Measurements from ENCODE around the gene NAV3. TPM values are rescaled to one million over a fixed set of nuclear protein-coding genes. Genes with fewer than 3 reads are reported as not detected.

Gene NAV3
- total RNA-seq, 1 experiment from 2014 or later = 2.5 TPM

DNA sequence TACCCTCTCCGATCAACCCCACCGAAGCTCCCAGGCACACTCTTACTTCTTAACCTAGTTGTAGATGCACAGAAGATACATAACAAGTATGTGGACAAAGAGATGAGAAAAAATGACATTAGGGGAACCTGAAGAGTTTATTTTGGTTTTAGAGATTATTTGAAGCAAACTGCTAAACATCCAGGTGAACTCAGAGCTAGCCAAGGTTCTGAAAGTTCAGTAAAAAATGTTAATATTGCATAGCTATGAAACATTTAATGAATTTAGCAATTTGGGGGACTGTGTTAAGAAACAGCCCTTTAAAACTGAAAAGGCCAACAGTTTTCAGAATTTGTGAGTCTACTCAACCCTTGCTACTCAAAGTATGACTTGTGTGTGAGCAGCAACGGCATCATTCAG lies 174.4 kb downstream of the NAV3 start:
- TF ChIP-seq POLR2AphosphoS5 (IDR thresholded peaks at IDR 0.05; ENCODE audit: low read depth, low read length) (no peak), TCF7L2 (IDR thresholded peaks at IDR 0.05; ENCODE audit: low read depth, low read length) (no peak), SIN3A (IDR thresholded peaks at IDR 0.05; ENCODE audit: borderline replicate concordance, insufficient read depth, low read depth, low read length) (no peak)
- TF ChIP-seq, protein P1, sequence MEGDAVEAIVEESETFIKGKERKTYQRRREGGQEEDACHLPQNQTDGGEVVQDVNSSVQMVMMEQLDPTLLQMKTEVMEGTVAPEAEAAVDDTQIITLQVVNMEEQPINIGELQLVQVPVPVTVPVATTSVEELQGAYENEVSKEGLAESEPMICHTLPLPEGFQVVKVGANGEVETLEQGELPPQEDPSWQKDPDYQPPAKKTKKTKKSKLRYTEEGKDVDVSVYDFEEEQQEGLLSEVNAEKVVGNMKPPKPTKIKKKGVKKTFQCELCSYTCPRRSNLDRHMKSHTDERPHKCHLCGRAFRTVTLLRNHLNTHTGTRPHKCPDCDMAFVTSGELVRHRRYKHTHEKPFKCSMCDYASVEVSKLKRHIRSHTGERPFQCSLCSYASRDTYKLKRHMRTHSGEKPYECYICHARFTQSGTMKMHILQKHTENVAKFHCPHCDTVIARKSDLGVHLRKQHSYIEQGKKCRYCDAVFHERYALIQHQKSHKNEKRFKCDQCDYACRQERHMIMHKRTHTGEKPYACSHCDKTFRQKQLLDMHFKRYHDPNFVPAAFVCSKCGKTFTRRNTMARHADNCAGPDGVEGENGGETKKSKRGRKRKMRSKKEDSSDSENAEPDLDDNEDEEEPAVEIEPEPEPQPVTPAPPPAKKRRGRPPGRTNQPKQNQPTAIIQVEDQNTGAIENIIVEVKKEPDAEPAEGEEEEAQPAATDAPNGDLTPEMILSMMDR (IDR thresholded peaks at IDR 0.05) = no peak
- TF ChIP-seq, protein P2, sequence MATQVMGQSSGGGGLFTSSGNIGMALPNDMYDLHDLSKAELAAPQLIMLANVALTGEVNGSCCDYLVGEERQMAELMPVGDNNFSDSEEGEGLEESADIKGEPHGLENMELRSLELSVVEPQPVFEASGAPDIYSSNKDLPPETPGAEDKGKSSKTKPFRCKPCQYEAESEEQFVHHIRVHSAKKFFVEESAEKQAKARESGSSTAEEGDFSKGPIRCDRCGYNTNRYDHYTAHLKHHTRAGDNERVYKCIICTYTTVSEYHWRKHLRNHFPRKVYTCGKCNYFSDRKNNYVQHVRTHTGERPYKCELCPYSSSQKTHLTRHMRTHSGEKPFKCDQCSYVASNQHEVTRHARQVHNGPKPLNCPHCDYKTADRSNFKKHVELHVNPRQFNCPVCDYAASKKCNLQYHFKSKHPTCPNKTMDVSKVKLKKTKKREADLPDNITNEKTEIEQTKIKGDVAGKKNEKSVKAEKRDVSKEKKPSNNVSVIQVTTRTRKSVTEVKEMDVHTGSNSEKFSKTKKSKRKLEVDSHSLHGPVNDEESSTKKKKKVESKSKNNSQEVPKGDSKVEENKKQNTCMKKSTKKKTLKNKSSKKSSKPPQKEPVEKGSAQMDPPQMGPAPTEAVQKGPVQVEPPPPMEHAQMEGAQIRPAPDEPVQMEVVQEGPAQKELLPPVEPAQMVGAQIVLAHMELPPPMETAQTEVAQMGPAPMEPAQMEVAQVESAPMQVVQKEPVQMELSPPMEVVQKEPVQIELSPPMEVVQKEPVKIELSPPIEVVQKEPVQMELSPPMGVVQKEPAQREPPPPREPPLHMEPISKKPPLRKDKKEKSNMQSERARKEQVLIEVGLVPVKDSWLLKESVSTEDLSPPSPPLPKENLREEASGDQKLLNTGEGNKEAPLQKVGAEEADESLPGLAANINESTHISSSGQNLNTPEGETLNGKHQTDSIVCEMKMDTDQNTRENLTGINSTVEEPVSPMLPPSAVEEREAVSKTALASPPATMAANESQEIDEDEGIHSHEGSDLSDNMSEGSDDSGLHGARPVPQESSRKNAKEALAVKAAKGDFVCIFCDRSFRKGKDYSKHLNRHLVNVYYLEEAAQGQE (IDR thresholded peaks at IDR 0.05; ENCODE audit: insufficient read depth in 1 of 2, low read depth in 2 of 2, low read length in 1 of 2) = peak in 1 of 2 experiments; percentile 59; a peak in 2 of 4 replicates
- intact Hi-C loops (cut with micrococcal nuclease; ENCODE audit: unreplicated experiment) (no loop called here), in situ Hi-C loops (cut with HindIII; ENCODE audit: low pct_unique_long_range_greater_than_20kb, low sequenced_read_pairs) (no loop called here)
- Histone ChIP-seq H3K27ac (ENCODE audit: low read length) (no peak overlapping the region), H3K4me1 (ENCODE audit: control insufficient read depth, insufficient read depth, low read length) (no peaks in the 10 kb centered on the region), H3K27me3 (ENCODE audit: control insufficient read depth, insufficient read depth, low read length) (no peaks in the 10 kb centered on the region), H3K36me3 (ENCODE audit: control insufficient read depth, insufficient read depth, low read length) (no peaks in the 10 kb centered on the region), H3K9me3 (ENCODE audit: control insufficient read depth, insufficient read depth, low read depth, low read length) (no peaks in the 10 kb centered on the region), H3K4me3 (ENCODE audit: low read depth in 2 of 2, low read length in 2 of 2) (no peak overlapping the region)
- ChIA-PET POLR2A (no interaction called here), CTCF (no interaction called here)
- DNase-seq (ENCODE audit: low read depth, low spot score) (no peak), ATAC-seq (no peak)
- no TSS peak for BruUV-seq (replicated peaks)

DNA sequence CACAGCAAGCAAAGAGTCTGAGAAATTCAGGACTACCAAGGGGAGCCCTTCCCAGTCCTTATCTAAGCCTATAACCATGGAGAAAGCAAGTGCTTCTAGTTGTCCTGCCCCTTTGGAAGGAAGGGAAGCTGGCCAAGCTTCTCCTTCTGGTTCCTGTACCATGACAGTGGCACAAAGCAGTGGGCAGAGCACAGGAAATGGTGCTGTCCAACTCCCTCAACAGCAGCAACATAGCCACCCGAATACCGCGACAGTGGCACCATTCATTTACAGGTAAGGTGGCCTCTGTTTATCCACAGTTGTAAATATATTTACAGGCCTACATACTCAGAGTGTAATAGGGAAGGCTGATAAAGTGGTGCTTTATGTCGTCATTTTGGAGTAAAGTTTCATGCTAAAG lies 176.5 kb downstream of the NAV3 start:
- Histone ChIP-seq H3K4me1 (ENCODE audit: control insufficient read depth, insufficient read depth, low read length) (no peaks in the 10 kb centered on the region), H3K36me3 (ENCODE audit: control insufficient read depth, insufficient read depth, low read length) (no peaks in the 10 kb centered on the region), H3K9me3 (ENCODE audit: control insufficient read depth, insufficient read depth, low read depth, low read length) (no peaks in the 10 kb centered on the region), H3K27ac (ENCODE audit: low read length) (no peak overlapping the region), H3K4me3 (ENCODE audit: low read depth in 2 of 2, low read length in 2 of 2) (no peak overlapping the region), H3K27me3 (ENCODE audit: control insufficient read depth, insufficient read depth, low read length) (no peaks in the 10 kb centered on the region)
- no TSS peak for BruUV-seq (replicated peaks)
- DNase-seq (ENCODE audit: low read depth, low spot score) (no peak), ATAC-seq (no peak)
- in situ Hi-C loops (cut with HindIII; ENCODE audit: low pct_unique_long_range_greater_than_20kb, low sequenced_read_pairs) (no loop called here), intact Hi-C loops (cut with micrococcal nuclease; ENCODE audit: unreplicated experiment) (no loop called here)
- ChIA-PET CTCF (no interaction called here), POLR2A (no interaction called here)
- TF ChIP-seq SIN3A (IDR thresholded peaks at IDR 0.05; ENCODE audit: borderline replicate concordance, insufficient read depth, low read depth, low read length) = no peak
- TF ChIP-seq, protein P1 (IDR thresholded peaks at IDR 0.05) = no peak
- TF ChIP-seq TCF7L2 (IDR thresholded peaks at IDR 0.05; ENCODE audit: low read depth, low read length) = no peak
- no peak for TF ChIP-seq POLR2AphosphoS5 (IDR thresholded peaks at IDR 0.05; ENCODE audit: low read depth, low read length)
- TF ChIP-seq, protein P2 (IDR thresholded peaks at IDR 0.05; ENCODE audit: insufficient read depth in 1 of 2, low read depth in 2 of 2, low read length in 1 of 2) = no peak
